ENCODE measurements around the gene MFSD12.
A peak's percentile ranks its signal among the peaks of the same experiment; 100 is the strongest.

Gene MFSD12

DNA sequence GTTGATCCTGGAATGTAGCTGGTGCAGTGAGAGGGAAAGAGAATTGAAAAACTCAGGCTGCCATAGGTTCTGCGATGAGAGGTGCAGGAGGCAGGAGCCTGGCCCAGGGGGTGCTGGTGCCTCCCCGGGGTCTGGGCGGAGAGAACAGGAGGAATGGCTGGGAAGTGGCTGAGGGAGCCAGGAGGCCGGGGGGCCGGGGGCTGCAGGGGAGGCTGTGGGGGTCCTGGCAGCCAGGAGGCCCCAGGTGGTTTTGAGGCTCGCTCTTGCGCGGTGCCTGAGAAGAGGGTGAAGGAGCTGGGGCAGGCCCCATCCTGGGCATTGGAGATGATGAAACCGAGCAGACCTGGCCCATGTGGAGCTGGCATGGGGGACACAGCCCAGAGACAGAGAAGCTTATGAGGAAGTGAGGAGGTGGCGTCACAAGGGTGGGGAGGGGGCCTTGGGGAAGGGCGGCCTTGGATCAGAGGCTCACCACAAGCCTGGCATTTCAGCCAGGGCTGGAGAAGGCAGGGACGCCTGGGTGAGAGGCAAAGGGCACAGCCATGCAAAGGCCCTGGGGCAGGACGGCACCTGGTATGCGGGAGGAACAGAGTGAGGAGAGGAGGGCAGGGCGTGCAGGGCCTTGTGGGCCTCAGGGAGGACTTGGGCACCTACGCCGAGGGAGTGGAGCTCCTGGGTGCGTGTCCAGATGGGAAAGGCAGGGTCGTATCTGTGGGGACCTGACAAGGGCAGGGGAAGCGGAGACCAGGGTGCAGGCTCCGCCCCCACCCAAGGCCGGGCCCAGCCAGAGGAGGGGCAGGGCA is 19.7 kb downstream of the MFSD12 start (continued):
- TF ChIP-seq, protein P1, sequence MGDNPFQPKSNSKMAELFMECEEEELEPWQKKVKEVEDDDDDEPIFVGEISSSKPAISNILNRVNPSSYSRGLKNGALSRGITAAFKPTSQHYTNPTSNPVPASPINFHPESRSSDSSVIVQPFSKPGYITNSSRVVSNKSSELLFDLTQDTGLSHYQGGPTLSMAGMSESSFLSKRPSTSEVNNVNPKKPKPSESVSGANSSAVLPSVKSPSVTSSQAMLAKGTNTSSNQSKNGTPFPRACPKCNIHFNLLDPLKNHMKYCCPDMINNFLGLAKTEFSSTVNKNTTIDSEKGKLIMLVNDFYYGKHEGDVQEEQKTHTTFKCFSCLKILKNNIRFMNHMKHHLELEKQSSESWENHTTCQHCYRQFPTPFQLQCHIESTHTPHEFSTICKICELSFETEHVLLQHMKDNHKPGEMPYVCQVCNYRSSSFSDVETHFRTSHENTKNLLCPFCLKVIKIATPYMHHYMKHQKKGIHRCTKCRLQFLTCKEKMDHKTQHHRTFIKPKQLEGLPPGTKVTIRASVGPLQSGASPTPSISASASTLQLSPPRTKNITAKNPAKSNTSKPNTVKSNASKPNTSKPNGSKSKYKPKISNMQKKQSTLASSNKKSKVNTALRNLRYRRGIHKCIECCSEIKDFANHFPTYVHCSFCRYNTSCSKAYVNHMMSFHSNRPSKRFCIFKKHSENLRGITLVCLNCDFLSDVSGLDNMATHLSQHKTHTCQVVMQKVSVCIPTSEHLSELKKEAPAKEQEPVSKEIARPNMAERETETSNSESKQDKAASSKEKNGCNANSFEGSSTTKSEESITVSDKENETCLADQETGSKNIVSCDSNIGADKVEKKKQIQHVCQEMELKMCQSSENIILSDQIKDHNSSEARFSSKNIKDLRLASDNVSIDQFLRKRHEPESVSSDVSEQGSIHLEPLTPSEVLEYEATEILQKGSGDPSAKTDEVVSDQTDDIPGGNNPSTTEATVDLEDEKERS (tag by site-specific recombination; IDR thresholded peaks at IDR 0.05) = peak; percentile 61; the same call in 1 of the 2 replicates
- TF ChIP-seq, protein P2, sequence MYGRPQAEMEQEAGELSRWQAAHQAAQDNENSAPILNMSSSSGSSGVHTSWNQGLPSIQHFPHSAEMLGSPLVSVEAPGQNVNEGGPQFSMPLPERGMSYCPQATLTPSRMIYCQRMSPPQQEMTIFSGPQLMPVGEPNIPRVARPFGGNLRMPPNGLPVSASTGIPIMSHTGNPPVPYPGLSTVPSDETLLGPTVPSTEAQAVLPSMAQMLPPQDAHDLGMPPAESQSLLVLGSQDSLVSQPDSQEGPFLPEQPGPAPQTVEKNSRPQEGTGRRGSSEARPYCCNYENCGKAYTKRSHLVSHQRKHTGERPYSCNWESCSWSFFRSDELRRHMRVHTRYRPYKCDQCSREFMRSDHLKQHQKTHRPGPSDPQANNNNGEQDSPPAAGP (tag by site-specific recombination; IDR thresholded peaks at IDR 0.05) = peak; percentile 78
- TF ChIP-seq ZNF600 (tag by site-specific recombination; IDR thresholded peaks at IDR 0.05) (0 out of 2 replicates have a peak, but pooled peaks have one; percentile 29), ZNF10 (tag by site-specific recombination; IDR thresholded peaks at IDR 0.05) (peak; percentile 48; the same call in 1 of the 2 replicates)

DNA sequence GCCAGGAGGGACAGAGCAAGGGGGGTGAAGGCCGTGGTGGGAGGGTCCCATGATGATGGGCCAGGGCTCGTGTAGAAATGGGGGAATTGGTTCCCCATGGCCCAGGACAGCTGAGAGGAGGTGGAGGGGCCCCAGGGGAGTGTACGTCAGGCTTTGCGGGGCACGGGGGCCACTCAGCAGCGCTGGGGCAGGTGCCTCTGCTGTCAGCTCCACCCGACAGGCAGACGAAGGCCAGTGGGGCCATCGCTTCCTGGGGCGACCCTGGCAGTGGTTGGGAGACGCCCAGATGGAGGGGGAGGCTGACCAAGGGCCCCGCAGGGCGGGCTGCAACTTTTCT is 20.3 kb downstream of the MFSD12 start:
- Histone ChIP-seq H3K4me3 (ENCODE audit: low read depth, low read length) (no peak overlapping the region), H3K4me1 (ENCODE audit: control insufficient read depth, insufficient read depth, low read length) (no peaks in the 10 kb centered on the region), H3K36me3 (ENCODE audit: control insufficient read depth in 2 of 2, insufficient read depth in 1 of 2, low read length in 2 of 2) (peaks cover 3 to 51% of the 10 kb centered on the region in 2 experiments; a peak in 2 of 3 replicates), H3K9me3 (ENCODE audit: control insufficient read depth, insufficient read depth, low read depth, low read length) (no peaks in the 10 kb centered on the region), H3K27ac (ENCODE audit: extremely low read depth, low read depth, low read length) (no peak overlapping the region)
- CTCF ChIA-PET = interaction anchor here (0.6 kb wide), 1 partner anchor 390 kb away, joined by 4 read pairs; no protein-coding TSS in a partner anchor
- POLR2A ChIA-PET = interaction anchor here (0.6 to 0.8 kb wide), 4 partner anchors 20 to 823 kb away, joined by 3 read pairs; partner anchors contain the start of gene DOHH
- no peak for TF ChIP-seq ZBTB1 (tag by site-specific recombination; IDR thresholded peaks at IDR 0.05)
- no peak for TF ChIP-seq MYNN (tag by site-specific recombination; IDR thresholded peaks at IDR 0.05; ENCODE audit: borderline replicate concordance)
- no peak for TF ChIP-seq GLIS1 (tag by site-specific recombination; IDR thresholded peaks at IDR 0.05)
- TF ChIP-seq GLI4 (tag by site-specific recombination; IDR thresholded peaks at IDR 0.05) = no peak
- no peak for TF ChIP-seq ZNF221 (tag by site-specific recombination; IDR thresholded peaks at IDR 0.05; ENCODE audit: borderline replicate concordance)
- TF ChIP-seq YY2 (tag by site-specific recombination; IDR thresholded peaks at IDR 0.05) = no peak
- TF ChIP-seq, protein P3, sequence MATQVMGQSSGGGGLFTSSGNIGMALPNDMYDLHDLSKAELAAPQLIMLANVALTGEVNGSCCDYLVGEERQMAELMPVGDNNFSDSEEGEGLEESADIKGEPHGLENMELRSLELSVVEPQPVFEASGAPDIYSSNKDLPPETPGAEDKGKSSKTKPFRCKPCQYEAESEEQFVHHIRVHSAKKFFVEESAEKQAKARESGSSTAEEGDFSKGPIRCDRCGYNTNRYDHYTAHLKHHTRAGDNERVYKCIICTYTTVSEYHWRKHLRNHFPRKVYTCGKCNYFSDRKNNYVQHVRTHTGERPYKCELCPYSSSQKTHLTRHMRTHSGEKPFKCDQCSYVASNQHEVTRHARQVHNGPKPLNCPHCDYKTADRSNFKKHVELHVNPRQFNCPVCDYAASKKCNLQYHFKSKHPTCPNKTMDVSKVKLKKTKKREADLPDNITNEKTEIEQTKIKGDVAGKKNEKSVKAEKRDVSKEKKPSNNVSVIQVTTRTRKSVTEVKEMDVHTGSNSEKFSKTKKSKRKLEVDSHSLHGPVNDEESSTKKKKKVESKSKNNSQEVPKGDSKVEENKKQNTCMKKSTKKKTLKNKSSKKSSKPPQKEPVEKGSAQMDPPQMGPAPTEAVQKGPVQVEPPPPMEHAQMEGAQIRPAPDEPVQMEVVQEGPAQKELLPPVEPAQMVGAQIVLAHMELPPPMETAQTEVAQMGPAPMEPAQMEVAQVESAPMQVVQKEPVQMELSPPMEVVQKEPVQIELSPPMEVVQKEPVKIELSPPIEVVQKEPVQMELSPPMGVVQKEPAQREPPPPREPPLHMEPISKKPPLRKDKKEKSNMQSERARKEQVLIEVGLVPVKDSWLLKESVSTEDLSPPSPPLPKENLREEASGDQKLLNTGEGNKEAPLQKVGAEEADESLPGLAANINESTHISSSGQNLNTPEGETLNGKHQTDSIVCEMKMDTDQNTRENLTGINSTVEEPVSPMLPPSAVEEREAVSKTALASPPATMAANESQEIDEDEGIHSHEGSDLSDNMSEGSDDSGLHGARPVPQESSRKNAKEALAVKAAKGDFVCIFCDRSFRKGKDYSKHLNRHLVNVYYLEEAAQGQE (tag by site-specific recombination; IDR thresholded peaks at IDR 0.05) = no peak
- TF ChIP-seq, protein P4, sequence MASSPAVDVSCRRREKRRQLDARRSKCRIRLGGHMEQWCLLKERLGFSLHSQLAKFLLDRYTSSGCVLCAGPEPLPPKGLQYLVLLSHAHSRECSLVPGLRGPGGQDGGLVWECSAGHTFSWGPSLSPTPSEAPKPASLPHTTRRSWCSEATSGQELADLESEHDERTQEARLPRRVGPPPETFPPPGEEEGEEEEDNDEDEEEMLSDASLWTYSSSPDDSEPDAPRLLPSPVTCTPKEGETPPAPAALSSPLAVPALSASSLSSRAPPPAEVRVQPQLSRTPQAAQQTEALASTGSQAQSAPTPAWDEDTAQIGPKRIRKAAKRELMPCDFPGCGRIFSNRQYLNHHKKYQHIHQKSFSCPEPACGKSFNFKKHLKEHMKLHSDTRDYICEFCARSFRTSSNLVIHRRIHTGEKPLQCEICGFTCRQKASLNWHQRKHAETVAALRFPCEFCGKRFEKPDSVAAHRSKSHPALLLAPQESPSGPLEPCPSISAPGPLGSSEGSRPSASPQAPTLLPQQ (tag by site-specific recombination; IDR thresholded peaks at IDR 0.05) = no peak
- TF ChIP-seq ZNF530 (tag by site-specific recombination; IDR thresholded peaks at IDR 0.05; ENCODE audit: low read depth) = no peak
- TF ChIP-seq ZNF660 (tag by site-specific recombination; IDR thresholded peaks at IDR 0.05) = no peak
- TF ChIP-seq, protein P5, sequence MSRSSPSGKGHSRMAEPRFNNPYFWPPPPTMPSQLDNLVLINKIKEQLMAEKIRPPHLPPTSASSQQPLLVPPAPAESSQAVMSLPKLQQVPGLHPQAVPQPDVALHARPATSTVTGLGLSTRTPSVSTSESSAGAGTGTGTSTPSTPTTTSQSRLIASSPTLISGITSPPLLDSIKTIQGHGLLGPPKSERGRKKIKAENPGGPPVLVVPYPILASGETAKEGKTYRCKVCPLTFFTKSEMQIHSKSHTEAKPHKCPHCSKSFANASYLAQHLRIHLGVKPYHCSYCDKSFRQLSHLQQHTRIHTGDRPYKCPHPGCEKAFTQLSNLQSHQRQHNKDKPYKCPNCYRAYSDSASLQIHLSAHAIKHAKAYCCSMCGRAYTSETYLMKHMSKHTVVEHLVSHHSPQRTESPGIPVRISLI (tag by site-specific recombination; IDR thresholded peaks at IDR 0.05) = no peak
- TF ChIP-seq, protein P6, sequence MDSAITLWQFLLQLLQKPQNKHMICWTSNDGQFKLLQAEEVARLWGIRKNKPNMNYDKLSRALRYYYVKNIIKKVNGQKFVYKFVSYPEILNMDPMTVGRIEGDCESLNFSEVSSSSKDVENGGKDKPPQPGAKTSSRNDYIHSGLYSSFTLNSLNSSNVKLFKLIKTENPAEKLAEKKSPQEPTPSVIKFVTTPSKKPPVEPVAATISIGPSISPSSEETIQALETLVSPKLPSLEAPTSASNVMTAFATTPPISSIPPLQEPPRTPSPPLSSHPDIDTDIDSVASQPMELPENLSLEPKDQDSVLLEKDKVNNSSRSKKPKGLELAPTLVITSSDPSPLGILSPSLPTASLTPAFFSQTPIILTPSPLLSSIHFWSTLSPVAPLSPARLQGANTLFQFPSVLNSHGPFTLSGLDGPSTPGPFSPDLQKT (IDR thresholded peaks at IDR 0.05; ENCODE audit: borderline replicate concordance, low read depth, low read length) = no peak
- TF ChIP-seq, protein P7, sequence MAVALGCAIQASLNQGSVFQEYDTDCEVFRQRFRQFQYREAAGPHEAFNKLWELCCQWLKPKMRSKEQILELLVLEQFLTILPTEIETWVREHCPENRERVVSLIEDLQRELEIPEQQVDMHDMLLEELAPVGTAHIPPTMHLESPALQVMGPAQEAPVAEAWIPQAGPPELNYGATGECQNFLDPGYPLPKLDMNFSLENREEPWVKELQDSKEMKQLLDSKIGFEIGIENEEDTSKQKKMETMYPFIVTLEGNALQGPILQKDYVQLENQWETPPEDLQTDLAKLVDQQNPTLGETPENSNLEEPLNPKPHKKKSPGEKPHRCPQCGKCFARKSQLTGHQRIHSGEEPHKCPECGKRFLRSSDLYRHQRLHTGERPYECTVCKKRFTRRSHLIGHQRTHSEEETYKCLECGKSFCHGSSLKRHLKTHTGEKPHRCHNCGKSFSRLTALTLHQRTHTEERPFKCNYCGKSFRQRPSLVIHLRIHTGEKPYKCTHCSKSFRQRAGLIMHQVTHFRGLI (tag by site-specific recombination; IDR thresholded peaks at IDR 0.05) = no peak
- TF ChIP-seq TCF7L2 (IDR thresholded peaks at IDR 0.05; ENCODE audit: borderline replicate concordance, low read depth, low read length) = no peak
- TF ChIP-seq, protein P8, sequence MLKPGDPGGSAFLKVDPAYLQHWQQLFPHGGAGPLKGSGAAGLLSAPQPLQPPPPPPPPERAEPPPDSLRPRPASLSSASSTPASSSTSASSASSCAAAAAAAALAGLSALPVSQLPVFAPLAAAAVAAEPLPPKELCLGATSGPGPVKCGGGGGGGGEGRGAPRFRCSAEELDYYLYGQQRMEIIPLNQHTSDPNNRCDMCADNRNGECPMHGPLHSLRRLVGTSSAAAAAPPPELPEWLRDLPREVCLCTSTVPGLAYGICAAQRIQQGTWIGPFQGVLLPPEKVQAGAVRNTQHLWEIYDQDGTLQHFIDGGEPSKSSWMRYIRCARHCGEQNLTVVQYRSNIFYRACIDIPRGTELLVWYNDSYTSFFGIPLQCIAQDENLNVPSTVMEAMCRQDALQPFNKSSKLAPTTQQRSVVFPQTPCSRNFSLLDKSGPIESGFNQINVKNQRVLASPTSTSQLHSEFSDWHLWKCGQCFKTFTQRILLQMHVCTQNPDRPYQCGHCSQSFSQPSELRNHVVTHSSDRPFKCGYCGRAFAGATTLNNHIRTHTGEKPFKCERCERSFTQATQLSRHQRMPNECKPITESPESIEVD (tag by site-specific recombination; IDR thresholded peaks at IDR 0.05) = no peak
- TF ChIP-seq ZBTB48 (tag by site-specific recombination; IDR thresholded peaks at IDR 0.05) = no peak

Measured in HEK293 (cell line).